ENCODE measurements around the gene FOXF1. TPM values are rescaled to one million over a fixed set of nuclear protein-coding genes. Genes with fewer than 3 reads are reported as not detected.

Gene FOXF1
- total RNA-seq, 1 experiment from 2014 or later: 0.10 TPM

DNA sequence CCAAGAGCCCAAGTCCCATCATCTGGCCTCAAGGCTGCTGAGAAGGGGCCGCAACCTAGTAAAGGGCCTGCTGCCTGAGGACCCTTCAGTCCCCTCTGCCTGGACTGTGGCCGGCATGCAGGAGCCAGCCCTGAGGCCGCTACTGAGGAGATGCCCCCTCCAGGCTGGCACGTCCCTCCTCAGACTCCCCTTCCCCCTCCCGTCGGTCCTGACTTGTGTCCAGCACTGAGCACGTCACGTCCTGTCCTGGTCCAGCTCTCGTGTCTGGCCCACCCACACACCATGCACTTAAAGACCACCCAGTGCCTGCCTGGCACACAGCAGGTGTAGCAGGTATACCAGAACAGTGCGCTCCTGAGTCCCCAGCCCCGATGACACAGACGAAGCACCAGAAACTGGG is 35.2 kb downstream of the FOXF1 start:
- TF ChIP-seq POLR2AphosphoS5 (IDR thresholded peaks at IDR 0.05; ENCODE audit: low read depth, low read length) (no peak), TCF7L2 (IDR thresholded peaks at IDR 0.05; ENCODE audit: low read depth, low read length) (no peak), SIN3A (IDR thresholded peaks at IDR 0.05; ENCODE audit: borderline replicate concordance, insufficient read depth, low read depth, low read length) (no peak)
- TF ChIP-seq, protein P1, sequence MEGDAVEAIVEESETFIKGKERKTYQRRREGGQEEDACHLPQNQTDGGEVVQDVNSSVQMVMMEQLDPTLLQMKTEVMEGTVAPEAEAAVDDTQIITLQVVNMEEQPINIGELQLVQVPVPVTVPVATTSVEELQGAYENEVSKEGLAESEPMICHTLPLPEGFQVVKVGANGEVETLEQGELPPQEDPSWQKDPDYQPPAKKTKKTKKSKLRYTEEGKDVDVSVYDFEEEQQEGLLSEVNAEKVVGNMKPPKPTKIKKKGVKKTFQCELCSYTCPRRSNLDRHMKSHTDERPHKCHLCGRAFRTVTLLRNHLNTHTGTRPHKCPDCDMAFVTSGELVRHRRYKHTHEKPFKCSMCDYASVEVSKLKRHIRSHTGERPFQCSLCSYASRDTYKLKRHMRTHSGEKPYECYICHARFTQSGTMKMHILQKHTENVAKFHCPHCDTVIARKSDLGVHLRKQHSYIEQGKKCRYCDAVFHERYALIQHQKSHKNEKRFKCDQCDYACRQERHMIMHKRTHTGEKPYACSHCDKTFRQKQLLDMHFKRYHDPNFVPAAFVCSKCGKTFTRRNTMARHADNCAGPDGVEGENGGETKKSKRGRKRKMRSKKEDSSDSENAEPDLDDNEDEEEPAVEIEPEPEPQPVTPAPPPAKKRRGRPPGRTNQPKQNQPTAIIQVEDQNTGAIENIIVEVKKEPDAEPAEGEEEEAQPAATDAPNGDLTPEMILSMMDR (IDR thresholded peaks at IDR 0.05): no peak
- TF ChIP-seq, protein P2, sequence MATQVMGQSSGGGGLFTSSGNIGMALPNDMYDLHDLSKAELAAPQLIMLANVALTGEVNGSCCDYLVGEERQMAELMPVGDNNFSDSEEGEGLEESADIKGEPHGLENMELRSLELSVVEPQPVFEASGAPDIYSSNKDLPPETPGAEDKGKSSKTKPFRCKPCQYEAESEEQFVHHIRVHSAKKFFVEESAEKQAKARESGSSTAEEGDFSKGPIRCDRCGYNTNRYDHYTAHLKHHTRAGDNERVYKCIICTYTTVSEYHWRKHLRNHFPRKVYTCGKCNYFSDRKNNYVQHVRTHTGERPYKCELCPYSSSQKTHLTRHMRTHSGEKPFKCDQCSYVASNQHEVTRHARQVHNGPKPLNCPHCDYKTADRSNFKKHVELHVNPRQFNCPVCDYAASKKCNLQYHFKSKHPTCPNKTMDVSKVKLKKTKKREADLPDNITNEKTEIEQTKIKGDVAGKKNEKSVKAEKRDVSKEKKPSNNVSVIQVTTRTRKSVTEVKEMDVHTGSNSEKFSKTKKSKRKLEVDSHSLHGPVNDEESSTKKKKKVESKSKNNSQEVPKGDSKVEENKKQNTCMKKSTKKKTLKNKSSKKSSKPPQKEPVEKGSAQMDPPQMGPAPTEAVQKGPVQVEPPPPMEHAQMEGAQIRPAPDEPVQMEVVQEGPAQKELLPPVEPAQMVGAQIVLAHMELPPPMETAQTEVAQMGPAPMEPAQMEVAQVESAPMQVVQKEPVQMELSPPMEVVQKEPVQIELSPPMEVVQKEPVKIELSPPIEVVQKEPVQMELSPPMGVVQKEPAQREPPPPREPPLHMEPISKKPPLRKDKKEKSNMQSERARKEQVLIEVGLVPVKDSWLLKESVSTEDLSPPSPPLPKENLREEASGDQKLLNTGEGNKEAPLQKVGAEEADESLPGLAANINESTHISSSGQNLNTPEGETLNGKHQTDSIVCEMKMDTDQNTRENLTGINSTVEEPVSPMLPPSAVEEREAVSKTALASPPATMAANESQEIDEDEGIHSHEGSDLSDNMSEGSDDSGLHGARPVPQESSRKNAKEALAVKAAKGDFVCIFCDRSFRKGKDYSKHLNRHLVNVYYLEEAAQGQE (IDR thresholded peaks at IDR 0.05; ENCODE audit: insufficient read depth in 1 of 2, low read depth in 2 of 2, low read length in 1 of 2): no peak
- ATAC-seq (no peak), DNase-seq (ENCODE audit: low read depth, low spot score) (no peak)
- ChIA-PET POLR2A (no interaction called here), CTCF (no interaction called here)
- in situ Hi-C loops (cut with HindIII; ENCODE audit: low pct_unique_long_range_greater_than_20kb, low sequenced_read_pairs) (no loop called here), intact Hi-C loops (cut with micrococcal nuclease; ENCODE audit: unreplicated experiment) (no loop called here)
- Histone ChIP-seq H3K4me1 (ENCODE audit: control insufficient read depth, insufficient read depth, low read length) (no peaks in the 10 kb centered on the region), H3K9me3 (ENCODE audit: control insufficient read depth, insufficient read depth, low read depth, low read length) (no peaks in the 10 kb centered on the region), H3K27ac (ENCODE audit: low read length) (no peak overlapping the region), H3K4me3 (ENCODE audit: low read depth in 2 of 2, low read length in 2 of 2) (no peak overlapping the region), H3K36me3 (ENCODE audit: control insufficient read depth, insufficient read depth, low read length) (peaks cover under 1% of the 10 kb centered on the region), H3K27me3 (ENCODE audit: control insufficient read depth, insufficient read depth, low read length) (no peaks in the 10 kb centered on the region)
- BruUV-seq (replicated peaks): no TSS peak

DNA sequence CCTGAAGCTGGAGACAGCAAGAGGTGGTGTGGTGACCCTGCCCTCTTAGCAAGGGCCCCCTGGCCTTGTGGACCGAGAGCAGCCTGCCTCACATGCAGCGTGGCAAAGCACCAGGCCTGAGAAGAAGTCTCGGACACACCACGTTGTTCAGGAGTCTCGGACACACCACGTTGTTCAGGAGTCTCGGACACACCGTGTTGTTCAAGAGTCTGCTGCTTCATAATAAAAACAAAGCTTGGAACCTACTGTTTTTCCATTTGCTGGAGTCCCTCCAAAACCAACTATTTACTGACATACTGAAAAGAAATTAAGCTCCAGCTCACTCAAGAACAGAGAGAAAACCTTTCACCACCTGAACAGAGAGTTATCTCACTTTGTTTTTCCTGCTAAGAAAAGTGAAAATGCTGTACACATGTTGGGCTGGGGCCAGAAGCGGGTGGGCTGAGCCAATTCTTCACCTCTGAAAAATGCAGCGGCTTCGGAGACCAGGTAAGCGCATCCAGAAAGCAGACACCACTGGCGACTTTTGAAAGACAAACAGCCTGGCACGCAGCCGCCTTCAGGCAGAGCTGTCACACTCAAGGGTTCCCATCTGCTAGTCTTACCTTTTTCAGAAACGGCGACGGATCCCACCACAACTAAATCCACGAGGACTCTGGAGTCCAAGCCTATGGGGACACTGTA is 35.8 kb downstream of the FOXF1 start:
- in situ Hi-C loops (cut with HindIII; ENCODE audit: low pct_unique_long_range_greater_than_20kb, low sequenced_read_pairs): no loop called here
- Histone ChIP-seq H3K9me3 (ENCODE audit: control insufficient read depth, insufficient read depth, low read depth, low read length) (no peaks in the 10 kb centered on the region), H3K36me3 (ENCODE audit: control insufficient read depth, insufficient read depth, low read length) (peaks cover 3% of the 10 kb centered on the region), H3K27me3 (ENCODE audit: control insufficient read depth, insufficient read depth, low read length) (no peaks in the 10 kb centered on the region), H3K27ac (ENCODE audit: low read length) (no peak overlapping the region), H3K4me3 (ENCODE audit: low read depth in 2 of 2, low read length in 2 of 2) (no peak overlapping the region), H3K4me1 (ENCODE audit: control insufficient read depth, insufficient read depth, low read length) (no peaks in the 10 kb centered on the region)
- CTCF ChIA-PET: no interaction called here
- POLR2A ChIA-PET: no interaction called here
- intact Hi-C loops (cut with micrococcal nuclease; ENCODE audit: unreplicated experiment): no loop called here
- no peak for DNase-seq (ENCODE audit: low read depth, low spot score)
- no peak for ATAC-seq
- no TSS peak for BruUV-seq (replicated peaks)
- TF ChIP-seq SIN3A (IDR thresholded peaks at IDR 0.05; ENCODE audit: borderline replicate concordance, insufficient read depth, low read depth, low read length): no peak
- TF ChIP-seq, protein P2 (IDR thresholded peaks at IDR 0.05; ENCODE audit: insufficient read depth in 1 of 2, low read depth in 2 of 2, low read length in 1 of 2): no peak
- TF ChIP-seq, protein P1 (IDR thresholded peaks at IDR 0.05): no peak
- no peak for TF ChIP-seq TCF7L2 (IDR thresholded peaks at IDR 0.05; ENCODE audit: low read depth, low read length)
- TF ChIP-seq POLR2AphosphoS5 (IDR thresholded peaks at IDR 0.05; ENCODE audit: low read depth, low read length): no peak

All from Panc1 (cell line).